Endometrial microvascular endothelial cells (primary cell): ENCODE measurements around the gene SPAG6. TPM values are rescaled to one million over a fixed set of nuclear protein-coding genes. Genes with fewer than 3 reads are reported as not detected.

Experiments used
- in situ Hi-C: cut with HindIII; loops from 2 replicates; pipeline ENCODE4 v1.10.0; 2017; ENCODE audit warnings: low sequenced_read_pairs, low pct_unique_long_range_greater_than_20kb; ENCODE audit errors: inconsistent ontology term
- total RNA-seq: library from RNA; depleted of rRNA; stranded (reverse); fragments of >200 nt; gene quantifications from one replicate; pipeline ENCODE4 v1.2.3, GENCODE V29; 2015; ENCODE audit errors: inconsistent ontology term

SPAG6 gene
- total RNA-seq, 1 donor from 2014 or later = not detected

GRCh38 chr10:22414146-22414545 lies 68.8 kb downstream of the SPAG6 start:
- in situ Hi-C loops = no loop called here

GRCh38 chr10:22415072-22415471 lies 69.8 kb downstream of the SPAG6 start:
- in situ Hi-C loops = no loop called here

GRCh38 chr10:22417736-22418268 lies 72.5 kb downstream of the SPAG6 start:
- in situ Hi-C loops = no loop called here

GRCh38 chr10:22420787-22421517 lies 75.7 kb downstream of the SPAG6 start:
- in situ Hi-C loops = no loop called here

- in situ Hi-C loops = no loop called here
Measured at GRCh38 chr10:22426653-22427052, 81.4 kb downstream of the SPAG6 start.

- in situ Hi-C loops = no loop called here
Measured at GRCh38 chr10:22427101-22427500, 81.8 kb downstream of the SPAG6 start.

- in situ Hi-C loops = no loop called here
Measured at GRCh38 chr10:22427890-22428571, 82.7 kb downstream of the SPAG6 start.

GRCh38 chr10:22429146-22429545 lies 83.8 kb downstream of the SPAG6 start:
- in situ Hi-C loops = no loop called here

- in situ Hi-C loops = no loop called here
Measured at GRCh38 chr10:22429981-22430421, 84.7 kb downstream of the SPAG6 start.

GRCh38 chr10:22433875-22434274 lies 88.6 kb downstream of the SPAG6 start:
- in situ Hi-C loops = no loop called here

- in situ Hi-C loops = no loop called here
Measured at GRCh38 chr10:22434521-22434920, 89.2 kb downstream of the SPAG6 start.

GRCh38 chr10:22435650-22436049 lies 90.4 kb downstream of the SPAG6 start:
- in situ Hi-C loops = no loop called here

- in situ Hi-C loops = no loop called here
Measured at GRCh38 chr10:22436526-22436892, 91.2 kb downstream of the SPAG6 start.

- in situ Hi-C loops = no loop called here
Measured at GRCh38 chr10:22436893-22437619, 91.8 kb downstream of the SPAG6 start.

GRCh38 chr10:22437620-22438588 lies 92.6 kb downstream of the SPAG6 start:
- in situ Hi-C loops = no loop called here

- in situ Hi-C loops = no loop called here
Measured at GRCh38 chr10:22438711-22439110, 93.4 kb downstream of the SPAG6 start.

- in situ Hi-C loops = no loop called here
Measured at GRCh38 chr10:22442063-22442462, 96.8 kb downstream of the SPAG6 start.

GRCh38 chr10:22442468-22442867 lies 97.2 kb downstream of the SPAG6 start:
- in situ Hi-C loops = no loop called here
